Activated CD4-positive, alpha-beta T cell treated with anti-CD3 and anti-CD28 coated beads for 48 hours (primary cell): ENCODE results near the gene SP4.

ENCODE experiments used
- DNase-seq: peaks from one replicate; pipeline ENCODE4 v3.0.0-alpha.2; 2020

SP4 gene

GRCh38 chr7:21448974-21449373 is 21.1 kb downstream of the SP4 start:
- DNase-seq = no peak

GRCh38 chr7:21450076-21450475 is 22.2 kb downstream of the SP4 start:
- DNase-seq = no peak

GRCh38 chr7:21450941-21451340 is 23.1 kb downstream of the SP4 start:
- no peak for DNase-seq

- no peak for DNase-seq
Observed at GRCh38 chr7:21454182-21454581, 26.3 kb downstream of the SP4 start.

- no peak for DNase-seq
Observed at GRCh38 chr7:21454906-21455305, 27.0 kb downstream of the SP4 start.

- no peak for DNase-seq
Observed at GRCh38 chr7:21461282-21461681, 33.4 kb downstream of the SP4 start.

- no peak for DNase-seq
Observed at GRCh38 chr7:21462081-21462480, 34.2 kb downstream of the SP4 start.

- no peak for DNase-seq
Observed at GRCh38 chr7:21463524-21463923, 35.6 kb downstream of the SP4 start.

GRCh38 chr7:21468969-21469368 is 41.1 kb downstream of the SP4 start:
- no peak for DNase-seq

- DNase-seq = no peak
Observed at GRCh38 chr7:21469894-21470293, 42.0 kb downstream of the SP4 start.

- no peak for DNase-seq
Observed at GRCh38 chr7:21472029-21472428, 44.1 kb downstream of the SP4 start.

GRCh38 chr7:21476429-21476828 is 48.5 kb downstream of the SP4 start:
- DNase-seq = no peak

GRCh38 chr7:21480693-21481403 is 53.0 kb downstream of the SP4 start:
- no peak for DNase-seq

- DNase-seq = no peak
Observed at GRCh38 chr7:21486511-21486910, 58.6 kb downstream of the SP4 start.

GRCh38 chr7:21495731-21496130 is 67.8 kb downstream of the SP4 start:
- DNase-seq = no peak

- DNase-seq = no peak
Observed at GRCh38 chr7:21497072-21497471, 69.2 kb downstream of the SP4 start.

GRCh38 chr7:21500117-21500832 is 72.4 kb downstream of the SP4 start:
- no peak for DNase-seq

- DNase-seq = no peak
Observed at GRCh38 chr7:21504021-21504420, 76.1 kb downstream of the SP4 start.

GRCh38 chr7:21507627-21508343 is 79.9 kb downstream of the SP4 start:
- DNase-seq = peak; percentile 42

GRCh38 chr7:21508538-21508937 is 80.7 kb downstream of the SP4 start:
- no peak for DNase-seq

GRCh38 chr7:21514062-21514461 is 86.2 kb downstream of the SP4 start:
- no peak for DNase-seq

- no peak for DNase-seq
Observed at GRCh38 chr7:21524680-21525079, 96.8 kb downstream of the SP4 start.

- DNase-seq = no peak
Observed at GRCh38 chr7:21526007-21526406, 98.1 kb downstream of the SP4 start.

GRCh38 chr7:21526448-21526847 is 98.6 kb downstream of the SP4 start:
- DNase-seq = no peak
